H9 (cell line): ENCODE data around the gene MEGF10. TPM values are rescaled to one million over a fixed set of nuclear protein-coding genes. Genes with fewer than 3 reads are reported as not detected.

Experiments used
- DNase-seq: peaks from one replicate; pipeline ENCODE4 v3.0.0-alpha.2; 2017
- H2AFZ ChIP-seq: one replicate; pipeline ENCODE4 v1.6.1; 2013; ENCODE audit warnings: mild to moderate bottlenecking, low read length, control low read depth, moderate library complexity
- H2AK5ac ChIP-seq: 2 replicates; pipeline ENCODE4 v1.6.1; 2013; ENCODE audit warnings: low read length, control low read depth, mixed read lengths; ENCODE audit not compliant: insufficient read length
- H2BK120ac ChIP-seq: one replicate; pipeline ENCODE4 v1.6.1; 2013; ENCODE audit warnings: low read depth, mild to moderate bottlenecking, low read length, control low read depth, inconsistent platforms; ENCODE audit not compliant: poor library complexity, severe bottlenecking
- H2BK12ac ChIP-seq: 2 replicates; pipeline ENCODE4 v1.6.1; 2013; ENCODE audit warnings: low read length, control low read depth, mixed read lengths, low read depth; ENCODE audit not compliant: insufficient read length
- H2BK15ac ChIP-seq: 2 replicates; pipeline ENCODE4 v1.6.1; 2013; ENCODE audit warnings: low read depth, low read length, control low read depth
- H2BK20ac ChIP-seq: one replicate; pipeline ENCODE4 v1.6.1; 2013; ENCODE audit warnings: low read depth, mild to moderate bottlenecking, low read length, control low read depth, inconsistent platforms; ENCODE audit not compliant: poor library complexity, severe bottlenecking
- H2BK5ac ChIP-seq: 2 replicates; pipeline ENCODE4 v1.6.1; 2013; ENCODE audit warnings: low read length, control low read depth, mixed read lengths; ENCODE audit not compliant: insufficient read length
- H3K14ac ChIP-seq: 2 replicates; pipeline ENCODE4 v1.6.1; 2013; ENCODE audit warnings: low read length, control low read depth; ENCODE audit not compliant: insufficient read depth
- H3K18ac ChIP-seq: 2 replicates; pipeline ENCODE4 v1.6.1; 2013; ENCODE audit warnings: low read depth, mild to moderate bottlenecking, mixed read lengths, low read length, control low read depth; ENCODE audit not compliant: insufficient read length
- H3K23ac ChIP-seq: 2 replicates; pipeline ENCODE4 v1.6.1; 2013; ENCODE audit warnings: low read length, control low read depth, mixed read lengths, low read depth; ENCODE audit not compliant: insufficient read length
- H3K23me2 ChIP-seq: 2 replicates; pipeline ENCODE4 v1.6.1; 2013; ENCODE audit warnings: low read depth, mild to moderate bottlenecking, mixed read lengths, low read length, control low read depth; ENCODE audit not compliant: insufficient read length, poor library complexity, severe bottlenecking
- H3K27ac ChIP-seq: 2 replicates; pipeline ENCODE4 v1.5.1; 2013; ENCODE audit warnings: low read length, control low read depth, mixed read lengths, low read depth; ENCODE audit not compliant: insufficient read length
- H3K27me3 ChIP-seq: 2 replicates; pipeline ENCODE4 v1.6.1; 2013; ENCODE audit warnings: low read length, control low read depth, inconsistent platforms; ENCODE audit not compliant: insufficient read depth
- H3K4ac ChIP-seq: 2 replicates; pipeline ENCODE4 v1.6.1; 2013; ENCODE audit warnings: low read depth, mild to moderate bottlenecking, control low read depth, inconsistent platforms, low read length, moderate library complexity
- H3K4me1 ChIP-seq: 2 replicates; pipeline ENCODE4 v1.6.1; 2013; ENCODE audit warnings: low read length, control low read depth, inconsistent platforms; ENCODE audit not compliant: insufficient read depth
- H3K4me2 ChIP-seq: 2 replicates; pipeline ENCODE4 v1.6.1; 2013; ENCODE audit warnings: low read length, control low read depth, mixed read lengths; ENCODE audit not compliant: insufficient read length, insufficient read depth
- H3K56ac ChIP-seq: 2 replicates; pipeline ENCODE4 v1.6.1; 2013; ENCODE audit warnings: low read depth, mild to moderate bottlenecking, mixed read lengths, low read length, control low read depth; ENCODE audit not compliant: insufficient read length
- H3K79me1 ChIP-seq: 2 replicates; pipeline ENCODE4 v1.6.1; 2013; ENCODE audit warnings: low read depth, mild to moderate bottlenecking, moderate library complexity, low read length, control low read depth, inconsistent platforms; ENCODE audit not compliant: insufficient read depth, poor library complexity, severe bottlenecking
- H3K79me2 ChIP-seq: 2 replicates; pipeline ENCODE4 v1.6.1; 2013; ENCODE audit warnings: low read length, control low read depth, inconsistent platforms; ENCODE audit not compliant: insufficient read depth
- H3K9ac ChIP-seq: 2 replicates; pipeline ENCODE4 v1.6.1; 2013; ENCODE audit warnings: low read length, control low read depth, mixed read lengths; ENCODE audit not compliant: insufficient read length; ENCODE audit errors: extremely low read depth
- H3K9me3 ChIP-seq: one replicate; pipeline ENCODE4 v1.6.1; 2013; ENCODE audit warnings: low read depth, low read length, inconsistent platforms; ENCODE audit not compliant: control insufficient read depth
- H3T11ph ChIP-seq: one replicate; pipeline ENCODE4 v1.6.1; 2013; ENCODE audit warnings: mild to moderate bottlenecking, low read length, control low read depth, inconsistent platforms
- H4K20me1 ChIP-seq: one replicate; pipeline ENCODE4 v1.6.1; 2013; ENCODE audit not compliant: control insufficient read depth, insufficient read length, insufficient read depth
- H4K5ac ChIP-seq: 2 replicates; pipeline ENCODE4 v1.6.1; 2013; ENCODE audit warnings: low read depth, mild to moderate bottlenecking, mixed read lengths, low read length, control low read depth; ENCODE audit not compliant: insufficient read length
- H4K8ac ChIP-seq: replicated peaks from 2 replicates; pipeline ENCODE4 v1.6.1; 2013; ENCODE audit warnings: low read length, control low read depth, mixed read lengths, low read depth; ENCODE audit not compliant: insufficient read length
- H4K91ac ChIP-seq: 2 replicates; pipeline ENCODE4 v1.6.1; 2013; ENCODE audit warnings: low read depth, mild to moderate bottlenecking, moderate library complexity, mixed read lengths, low read length, control low read depth; ENCODE audit not compliant: insufficient read length
- H3K27ac Mint-ChIP-seq, 3 experiments: 2 replicates in 2 of 3; 3 replicates in 1 of 3; pipeline ENCODE4 v1.8.0; 2020 to 2021; ENCODE audit warnings: mixed read lengths in 3 of 3, mild to moderate bottlenecking in 1 of 3, moderate library complexity in 1 of 3
- H3K27me3 Mint-ChIP-seq: 2 replicates; pipeline ENCODE4 v1.8.0; 2021; ENCODE audit warnings: low read depth, mild to moderate bottlenecking, moderate library complexity, mixed read lengths
- H3K36me3 Mint-ChIP-seq, 3 experiments: 2 replicates in 2 of 3; 3 replicates in 1 of 3; pipeline ENCODE4 v1.8.0; 2020 to 2021; ENCODE audit warnings: low read depth in 3 of 3, mixed read lengths in 3 of 3; ENCODE audit not compliant: insufficient read depth in 1 of 3
- H3K4me1 Mint-ChIP-seq, 2 experiments: 2 replicates each; pipeline ENCODE4 v1.8.0; 2020; ENCODE audit warnings: mixed read lengths in 2 of 2
- H3K4me3 Mint-ChIP-seq, 2 experiments: 2 replicates in 1 of 2; 3 replicates in 1 of 2; pipeline ENCODE4 v1.8.0; 2020 to 2021; ENCODE audit warnings: mild to moderate bottlenecking in 2 of 2, mixed read lengths in 2 of 2, moderate library complexity in 1 of 2
- H3K9me3 Mint-ChIP-seq, 2 experiments: 2 replicates in 1 of 2; 3 replicates in 1 of 2; pipeline ENCODE4 v1.8.0; 2020; ENCODE audit warnings: mild to moderate bottlenecking in 2 of 2, mixed read lengths in 2 of 2, moderate library complexity in 1 of 2
- WGBS: extraction: QIAGEN DNeasy Blood & Tissue Kit; methylation state at CpG from one replicate; pipeline ENCODE4 v1.1.7; 2013; ENCODE audit warnings: missing lambda C conversion rate, low lambda C conversion rate, mixed read lengths; ENCODE audit not compliant: insufficient read length; ENCODE audit errors: extremely low coverage; 5-methylcytosine and 5-hydroxymethylcytosine counted together
- total RNA-seq: library from RNA; stranded (reverse); gene quantifications from 2 replicates; pipeline ENCODE4 v1.2.1, GENCODE V29; 2021
- TF ChIP-seq, protein P1 (sequence below): fragments of 200-600 bp; sonication (generic); conservative IDR thresholded peaks from 3 replicates; pipeline ENCODE4 v1.8.0; 2021; ENCODE audit warnings: antibody characterized with exemption, mild to moderate bottlenecking

Gene MEGF10
- total RNA-seq, 1 experiment from 2014 or later = 36.5 TPM

DNA sequence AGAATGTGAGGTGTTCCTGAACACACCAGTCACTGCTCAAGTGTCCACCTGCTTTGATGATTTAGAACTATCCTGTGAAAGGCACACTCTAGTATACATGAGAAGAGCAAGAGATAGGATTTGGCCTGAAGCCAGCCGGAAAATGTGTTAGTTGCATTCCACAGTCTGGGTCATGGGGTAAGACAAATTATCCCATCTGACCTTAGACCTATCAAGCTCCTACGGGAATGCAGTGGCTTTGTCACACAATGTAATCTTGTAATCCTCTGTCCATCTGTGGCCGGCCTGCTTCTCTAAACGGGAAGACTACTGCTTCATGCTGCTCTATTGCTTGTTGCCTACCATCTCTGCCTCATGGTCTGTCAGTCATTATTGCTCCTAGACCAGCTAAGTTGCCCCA is 134.4 kb downstream of the MEGF10 start:
- no peak overlapping the region for H3K18ac ChIP-seq
- H3K14ac ChIP-seq = no peak overlapping the region
- no peak overlapping the region for H3K23ac ChIP-seq
- H2BK12ac ChIP-seq = no peak overlapping the region
- H3K4me1 Mint-ChIP-seq = peaks cover 0 to 8% of the 10 kb centered on the region in 2 experiments; a peak in 1 of 4 replicates
- H3K4me3 Mint-ChIP-seq = no peak overlapping the region
- no peak overlapping the region for H4K91ac ChIP-seq
- no peaks in the 10 kb centered on the region for H3K9me3 Mint-ChIP-seq
- H2BK120ac ChIP-seq = no peak overlapping the region
- H4K8ac ChIP-seq = no peak overlapping the region
- H2BK15ac ChIP-seq = no peak overlapping the region
- H3K79me1 ChIP-seq = no peaks in the 10 kb centered on the region
- peaks cover 9 to 38% (median 29%) of the 10 kb centered on the region in 3 experiments; a peak in 6 of 7 replicates for H3K36me3 Mint-ChIP-seq
- H3K27me3 ChIP-seq = no peaks in the 10 kb centered on the region
- H3K4me2 ChIP-seq = no peak overlapping the region
- H3T11ph ChIP-seq = no peak overlapping the region
- no peak overlapping the region for H3K4ac ChIP-seq
- TF ChIP-seq, protein P1, sequence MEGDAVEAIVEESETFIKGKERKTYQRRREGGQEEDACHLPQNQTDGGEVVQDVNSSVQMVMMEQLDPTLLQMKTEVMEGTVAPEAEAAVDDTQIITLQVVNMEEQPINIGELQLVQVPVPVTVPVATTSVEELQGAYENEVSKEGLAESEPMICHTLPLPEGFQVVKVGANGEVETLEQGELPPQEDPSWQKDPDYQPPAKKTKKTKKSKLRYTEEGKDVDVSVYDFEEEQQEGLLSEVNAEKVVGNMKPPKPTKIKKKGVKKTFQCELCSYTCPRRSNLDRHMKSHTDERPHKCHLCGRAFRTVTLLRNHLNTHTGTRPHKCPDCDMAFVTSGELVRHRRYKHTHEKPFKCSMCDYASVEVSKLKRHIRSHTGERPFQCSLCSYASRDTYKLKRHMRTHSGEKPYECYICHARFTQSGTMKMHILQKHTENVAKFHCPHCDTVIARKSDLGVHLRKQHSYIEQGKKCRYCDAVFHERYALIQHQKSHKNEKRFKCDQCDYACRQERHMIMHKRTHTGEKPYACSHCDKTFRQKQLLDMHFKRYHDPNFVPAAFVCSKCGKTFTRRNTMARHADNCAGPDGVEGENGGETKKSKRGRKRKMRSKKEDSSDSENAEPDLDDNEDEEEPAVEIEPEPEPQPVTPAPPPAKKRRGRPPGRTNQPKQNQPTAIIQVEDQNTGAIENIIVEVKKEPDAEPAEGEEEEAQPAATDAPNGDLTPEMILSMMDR = no peak
- no peak overlapping the region for H3K9ac ChIP-seq
- H3K27me3 Mint-ChIP-seq = no peaks in the 10 kb centered on the region
- DNase-seq = no peak
- H4K20me1 ChIP-seq = no peaks in the 10 kb centered on the region
- WGBS = no CpG with 5 or more reads among the region's 4 CpGs
- H3K27ac Mint-ChIP-seq = no peak overlapping the region
- H2AK5ac ChIP-seq = no peak overlapping the region
- H3K9me3 ChIP-seq = no peaks in the 10 kb centered on the region
- H2BK20ac ChIP-seq = no peak overlapping the region
- H3K4me1 ChIP-seq = no peaks in the 10 kb centered on the region
- no peak overlapping the region for H4K5ac ChIP-seq
- no peaks in the 10 kb centered on the region for H3K79me2 ChIP-seq
- H3K56ac ChIP-seq = no peak overlapping the region
- H2BK5ac ChIP-seq = no peak overlapping the region
- no peak overlapping the region for H2AFZ ChIP-seq
- no peaks in the 10 kb centered on the region for H3K23me2 ChIP-seq
- no peak overlapping the region for H3K27ac ChIP-seq
